HEK293T (cell line): ENCODE results near the gene FGFR2.
A peak's percentile ranks its signal among the peaks of the same experiment; 100 is the strongest.

Source experiments
- CTCF ChIA-PET: fragments of 350-600 bp; formaldehyde crosslinking; extraction: SDS; loops from one replicate; lab custom pipeline; 2021; ENCODE audit warnings: antibody characterized with exemption, inconsistent platforms; lab: Yijun Ruan, JAX
- POLR2A ChIA-PET: fragments of 350-600 bp; formaldehyde crosslinking; extraction: SDS; loops from one replicate; lab custom pipeline; 2020; ENCODE audit warnings: antibody characterized with exemption, inconsistent platforms; lab: Yijun Ruan, JAX
- DNase-seq: peaks from one replicate; pipeline ENCODE4 v3.0.0; 2012; ENCODE audit warnings: mixed read lengths; ENCODE audit errors: extremely low spot score
- ARNT ChIP-seq: fragments of 450-650 bp; IDR thresholded peaks from 2 replicates; pipeline ENCODE4 v1.6.1; 2017; ENCODE audit warnings: mild to moderate bottlenecking
- BHLHE40 ChIP-seq: fragments of 450-650 bp; IDR thresholded peaks from 2 replicates; pipeline ENCODE4 v1.6.1; 2016; ENCODE audit warnings: mild to moderate bottlenecking, moderate library complexity, borderline replicate concordance
- CTBP1 ChIP-seq: fragments of 450-650 bp; IDR thresholded peaks from 2 replicates; pipeline ENCODE4 v1.6.1; 2016; ENCODE audit warnings: borderline replicate concordance
- ELF4 ChIP-seq: fragments of 450-650 bp; IDR thresholded peaks from 2 replicates; pipeline ENCODE4 v1.6.1; 2017; ENCODE audit warnings: antibody characterized with exemption
- FOXA1 ChIP-seq: fragments of 450-650 bp; IDR thresholded peaks from 2 replicates; pipeline ENCODE4 v1.6.1; 2016; ENCODE audit warnings: mild to moderate bottlenecking
- FOXM1 ChIP-seq: fragments of 450-650 bp; IDR thresholded peaks from 2 replicates; pipeline ENCODE4 v1.6.1; 2017; ENCODE audit warnings: mild to moderate bottlenecking, borderline replicate concordance
- HDGF ChIP-seq: fragments of 450-650 bp; IDR thresholded peaks from 2 replicates; pipeline ENCODE4 v1.6.1; 2017; ENCODE audit warnings: antibody characterized with exemption, borderline replicate concordance
- L3MBTL2 ChIP-seq: fragments of 450-650 bp; conservative IDR thresholded peaks from 2 replicates; pipeline ENCODE4 v1.6.1; 2016; ENCODE audit warnings: mild to moderate bottlenecking
- LEF1 ChIP-seq: fragments of 450-650 bp; IDR thresholded peaks from 2 replicates; pipeline ENCODE4 v1.6.1; 2017; ENCODE audit warnings: mild to moderate bottlenecking, borderline replicate concordance
- NFRKB ChIP-seq: fragments of 450-650 bp; IDR thresholded peaks from 2 replicates; pipeline ENCODE4 v1.6.1; 2016; ENCODE audit warnings: mild to moderate bottlenecking, moderate library complexity
- PKNOX1 ChIP-seq: fragments of 450-650 bp; IDR thresholded peaks from 2 replicates; pipeline ENCODE4 v1.6.1; 2016
- SP1 ChIP-seq: fragments of 450-650 bp; IDR thresholded peaks from 2 replicates; pipeline ENCODE4 v1.6.1; 2017
- SUZ12 ChIP-seq: fragments of 450-650 bp; IDR thresholded peaks from 2 replicates; pipeline ENCODE4 v1.6.1; 2016; ENCODE audit warnings: mild to moderate bottlenecking
- TARDBP ChIP-seq: fragments of 450-650 bp; IDR thresholded peaks from 2 replicates; pipeline ENCODE4 v1.6.1; 2016
- ZNF384 ChIP-seq: fragments of 450-650 bp; IDR thresholded peaks from 2 replicates; pipeline ENCODE4 v1.6.1; 2016

Gene FGFR2

DNA sequence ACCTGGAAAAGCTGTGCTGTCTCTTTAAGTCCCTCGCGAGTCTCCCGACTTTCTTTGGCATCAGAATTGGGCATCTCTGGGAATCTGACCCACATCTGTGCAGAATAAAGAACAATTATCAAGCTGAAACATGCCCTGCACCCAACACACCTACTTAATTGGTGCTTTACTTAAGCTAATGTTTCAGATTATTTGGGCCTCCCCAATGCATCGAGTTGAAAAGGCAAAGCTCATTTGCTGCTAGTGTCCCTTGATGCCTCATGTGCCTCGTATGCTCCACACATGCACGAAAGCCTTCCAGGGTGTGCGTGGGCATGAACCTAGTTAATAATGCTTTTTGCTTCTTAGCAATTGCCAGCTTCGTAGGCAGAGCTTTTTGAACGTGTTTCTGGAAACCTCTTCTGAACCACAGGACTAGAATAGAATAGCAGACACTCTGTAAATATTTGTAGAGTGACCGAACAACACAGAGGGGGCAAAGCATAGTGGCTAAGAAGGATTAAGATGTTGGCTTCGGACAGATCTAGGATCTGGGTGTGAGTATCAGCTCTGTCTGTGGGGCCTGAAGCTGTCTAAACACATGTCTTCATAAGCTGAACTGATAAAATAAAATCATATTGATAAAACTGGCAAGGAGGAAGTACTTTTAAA, 26.7 kb upstream of the FGFR2 start:
- TF ChIP-seq ARNT (no peak), FOXM1 (no peak), ZNF384 (no peak), L3MBTL2 (no peak), FOXA1 (no peak), PKNOX1 (no peak), BHLHE40 (no peak)
- ChIA-PET CTCF (interaction anchor here (0.8 to 1.1 kb wide), 2 partner anchors 16 to 43 kb away, joined by 3 to 8 read pairs; no protein-coding TSS in a partner anchor), POLR2A (no interaction called here)
- DNase-seq: no peak

DNA sequence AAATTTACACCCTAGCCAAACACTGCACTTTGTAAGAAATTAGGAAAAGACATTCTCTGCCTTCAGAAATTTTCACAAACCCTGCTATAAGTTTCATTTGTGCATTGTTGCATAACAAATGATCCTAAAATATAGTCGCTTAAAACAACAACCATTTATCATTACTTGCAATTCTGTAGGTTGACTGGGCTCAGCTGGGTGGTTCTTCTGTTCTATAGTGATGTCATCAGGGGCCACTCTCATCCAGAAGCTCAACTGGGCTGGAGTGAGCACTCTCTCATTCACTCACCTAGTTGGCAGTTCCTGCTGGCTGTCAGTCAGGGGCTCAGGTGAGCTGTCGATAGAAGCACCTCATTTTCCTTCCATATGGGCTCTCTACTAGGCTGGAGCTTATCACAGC, 20.7 kb upstream of the FGFR2 start:
- no peak for TF ChIP-seq TARDBP
- TF ChIP-seq PKNOX1: peak; percentile 44
- ChIA-PET CTCF (no interaction called here), POLR2A (no interaction called here)
- no peak for DNase-seq

GRCh38 chr10:121617176-121617575, 18.9 kb upstream of the FGFR2 start:
- no peak for TF ChIP-seq HDGF
- TF ChIP-seq FOXM1: no peak
- no peak for TF ChIP-seq FOXA1
- no peak for TF ChIP-seq PKNOX1
- TF ChIP-seq TARDBP: no peak
- ChIA-PET POLR2A (no interaction called here), CTCF (no interaction called here)
- DNase-seq: no peak

- no peak for TF ChIP-seq ZNF384
- TF ChIP-seq ELF4: no peak
- TF ChIP-seq SUZ12: no peak
- no peak for TF ChIP-seq FOXM1
- no peak for TF ChIP-seq TARDBP
- CTCF ChIA-PET: no interaction called here
- no peak for DNase-seq
- POLR2A ChIA-PET: no interaction called here
Observed at GRCh38 chr10:121616291-121616690, 18.0 kb upstream of the FGFR2 start.

- TF ChIP-seq LEF1 (no peak), HDGF (no peak), SUZ12 (no peak), PKNOX1 (no peak), TARDBP (no peak), SP1 (no peak), ARNT (no peak), ZNF384 (no peak), BHLHE40 (no peak), L3MBTL2 (no peak), ELF4 (no peak), FOXA1 (no peak), CTBP1 (no peak), FOXM1 (no peak), NFRKB (no peak)
- DNase-seq: no peak
- CTCF ChIA-PET: no interaction called here
- POLR2A ChIA-PET: no interaction called here
Observed at GRCh38 chr10:121615836-121616235, 17.6 kb upstream of the FGFR2 start.

- TF ChIP-seq PKNOX1 (no peak), NFRKB (no peak), CTBP1 (no peak), LEF1 (no peak), ZNF384 (no peak), FOXA1 (no peak), ELF4 (no peak), FOXM1 (no peak), BHLHE40 (no peak), SUZ12 (no peak)
- ChIA-PET CTCF (no interaction called here), POLR2A (no interaction called here)
- no peak for DNase-seq
Observed at GRCh38 chr10:121615435-121615793, 17.2 kb upstream of the FGFR2 start.
